ENCODE results near the gene SOX5.
A peak's percentile ranks its signal among the peaks of the same experiment; 100 is the strongest.

The SOX5 gene

GRCh38 chr12:23585156-23585781 lies 364.2 kb downstream of the SOX5 start:
- DNase-seq: no peak

GRCh38 chr12:23581913-23582312 lies 367.6 kb downstream of the SOX5 start:
- no peak for DNase-seq

GRCh38 chr12:23579257-23579656 lies 370.2 kb downstream of the SOX5 start:
- no peak for DNase-seq

GRCh38 chr12:23576372-23576771 lies 373.1 kb downstream of the SOX5 start:
- no peak for DNase-seq

- no peak for DNase-seq
Observed at GRCh38 chr12:23569356-23569755, 380.1 kb downstream of the SOX5 start.

- DNase-seq: no peak
Observed at GRCh38 chr12:23566133-23566532, 383.3 kb downstream of the SOX5 start.

- no peak for DNase-seq
Observed at GRCh38 chr12:23564451-23565152, 384.9 kb downstream of the SOX5 start.

- DNase-seq: peak; percentile 72
Observed at GRCh38 chr12:23561364-23562345, 387.8 kb downstream of the SOX5 start.

- DNase-seq: no peak
Observed at GRCh38 chr12:23560611-23561010, 388.9 kb downstream of the SOX5 start.

GRCh38 chr12:23559268-23559753 lies 390.2 kb downstream of the SOX5 start:
- no peak for DNase-seq

GRCh38 chr12:23556661-23557060 lies 392.8 kb downstream of the SOX5 start:
- DNase-seq: no peak

GRCh38 chr12:23555825-23556207 lies 393.7 kb downstream of the SOX5 start:
- DNase-seq: no peak

- no peak for DNase-seq
Observed at GRCh38 chr12:23555180-23555824, 394.2 kb downstream of the SOX5 start.

GRCh38 chr12:23552417-23552816 lies 397.1 kb downstream of the SOX5 start:
- DNase-seq: no peak

- DNase-seq: no peak
Observed at GRCh38 chr12:23550753-23551152, 398.7 kb downstream of the SOX5 start.

- DNase-seq: no peak
Observed at GRCh38 chr12:23548742-23549141, 400.7 kb downstream of the SOX5 start.

GRCh38 chr12:23546756-23547155 lies 402.7 kb downstream of the SOX5 start:
- no peak for DNase-seq

GRCh38 chr12:23543767-23544166 lies 405.7 kb downstream of the SOX5 start:
- no peak for DNase-seq

- no peak for DNase-seq
Observed at GRCh38 chr12:23542187-23542586, 407.3 kb downstream of the SOX5 start.

GRCh38 chr12:23540572-23540971 lies 408.9 kb downstream of the SOX5 start:
- no peak for DNase-seq

GRCh38 chr12:23536293-23536692 lies 413.2 kb downstream of the SOX5 start:
- DNase-seq: no peak

GRCh38 chr12:23535441-23535840 lies 414.0 kb downstream of the SOX5 start:
- no peak for DNase-seq

GRCh38 chr12:23534196-23534595 lies 415.3 kb downstream of the SOX5 start:
- DNase-seq: no peak
